ENCODE results near the gene PER3. TPM values are rescaled to one million over a fixed set of nuclear protein-coding genes. Genes with fewer than 3 reads are reported as not detected.

Gene PER3
- total and polyA plus RNA-seq, 2 of the 4 experiments (the other 2 are of a cell fraction): 3.4 to 4.2 TPM

DNA sequence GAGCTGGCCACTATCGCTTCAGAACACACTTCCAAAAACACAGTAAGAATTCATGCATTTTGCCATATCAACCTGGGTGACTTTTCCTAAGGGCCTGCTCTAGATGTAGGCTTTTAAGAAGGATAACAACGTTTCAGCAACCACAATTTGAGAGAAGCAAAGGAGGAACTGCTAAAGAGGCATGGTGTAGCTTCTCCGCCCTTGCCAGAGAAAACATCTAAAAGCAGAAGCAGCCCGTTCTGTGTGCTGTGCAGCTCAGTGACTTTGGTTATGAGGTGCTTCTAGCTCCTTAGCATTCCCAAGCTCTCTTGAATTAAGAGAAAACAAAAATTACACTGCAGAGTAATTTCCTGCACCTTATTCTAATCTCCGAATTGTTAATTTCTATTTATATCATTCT is 2.7 kb downstream of the PER3 start:
- WGBS, 2 experiments (ENCODE audit: extremely low coverage in 2 of 2, insufficient read length in 1 of 2): 100% methylated on average over 1 of the region's 5 CpGs; no CpG with 5 or more reads in 1 of the 2 experiments
- Histone ChIP-seq H3K9me1 (ENCODE audit: insufficient read depth, low read length) (no peaks in the 10 kb centered on the region), H3K9me3 (ENCODE audit: control insufficient read depth, insufficient read depth, low read length) (peaks cover 6% of the 10 kb centered on the region), H3K36me3 (ENCODE audit: control insufficient read depth, insufficient read depth, low read length) (peaks cover 25% of the 10 kb centered on the region), H4K20me1 (ENCODE audit: insufficient read depth, low read length) (no peaks in the 10 kb centered on the region), H3K14ac (replicated peaks; ENCODE audit: low read depth, low read length) (no peak overlapping the region), H2BK20ac (ENCODE audit: low read depth, low read length) (no peak overlapping the region), H2AFZ (replicated peaks; ENCODE audit: low read length, poor library complexity) (no peak overlapping the region), H3K4me1 (ENCODE audit: control insufficient read depth, insufficient read depth, low read length) (0 out of 2 replicates have a peak, but pooled peaks cover 4% of the 10 kb centered on the region), H4K5ac (ENCODE audit: low read depth, low read length) (no peak overlapping the region), H3K18ac (ENCODE audit: low read depth, low read length) (no peak overlapping the region), H3K23ac (ENCODE audit: low read depth, low read length) (no peak overlapping the region), H3K79me1 (ENCODE audit: low read depth in 1 of 2, low read length in 2 of 2) (peaks cover 6 to 12% of the 10 kb centered on the region in 2 experiments; a peak in 3 of 4 replicates), H3K9ac (ENCODE audit: low read depth, low read length) (no peak overlapping the region), H4K91ac (ENCODE audit: insufficient read depth, low read depth, low read length) (no peak overlapping the region), H3K27ac (ENCODE audit: insufficient read depth, low read length) (no peak overlapping the region), H2BK120ac (ENCODE audit: low read depth, low read length) (no peak overlapping the region), H3K56ac (ENCODE audit: extremely low read depth, insufficient read depth, low read length) (no peak overlapping the region), H3K4me3 (ENCODE audit: insufficient read depth, low read depth, low read length) (no peak overlapping the region), H2AK5ac (ENCODE audit: low read depth, low read length) (no peak overlapping the region), H4K8ac (ENCODE audit: low read depth in 2 of 2, low read length in 2 of 2) (no peak overlapping the region), H2BK5ac (ENCODE audit: low read depth, low read length, poor library complexity, severe bottlenecking) (no peak overlapping the region), H3K4ac (ENCODE audit: low read depth, low read length) (no peak overlapping the region), H3K27me3 (ENCODE audit: control insufficient read depth, insufficient read depth, low read length) (no peaks in the 10 kb centered on the region), H3K4me2 (ENCODE audit: low read depth, low read length) (no peak overlapping the region), H2BK15ac (ENCODE audit: low read depth, low read length) (no peak overlapping the region), H2AK9ac (replicated peaks; ENCODE audit: low read depth, low read length, poor library complexity) (no peak overlapping the region)
- BruUV-seq (replicated peaks): no TSS peak
- ChIA-PET POLR2A (ENCODE audit: unreplicated experiment) (no interaction called here), CTCF (interaction anchor here (0.6 kb wide), 1 partner anchor 176 kb away, joined by 3 read pairs; no protein-coding TSS in a partner anchor)
- in situ Hi-C loops (cut with MboI; ENCODE audit: low sequenced_read_pairs) (no loop called here), intact Hi-C loops (cut with micrococcal nuclease) (no loop called here), dilution Hi-C loops (cut with HindIII; ENCODE audit: low sequenced_read_pairs, unreplicated experiment) (no loop called here)
- ATAC-seq (ENCODE audit: low read depth): no peak
- TF ChIP-seq MXI1 (IDR thresholded peaks at IDR 0.05; ENCODE audit: borderline replicate concordance, low read depth, low read length) (no peak), POLR2A (IDR thresholded peaks at IDR 0.05; ENCODE audit: low read depth, low read length) (no peak), RCOR1 (IDR thresholded peaks at IDR 0.05; ENCODE audit: insufficient replicate concordance, low read length) (no peak), CEBPB (IDR thresholded peaks at IDR 0.05; ENCODE audit: low read depth, low read length) (no peak), RAD21 (IDR thresholded peaks at IDR 0.05; ENCODE audit: low read length) (no peak), SMC3 (IDR thresholded peaks at IDR 0.05; ENCODE audit: low read depth, low read length) (no peak), BHLHE40 (IDR thresholded peaks at IDR 0.05; ENCODE audit: low read depth, low read length) (no peak), CHD1 (IDR thresholded peaks at IDR 0.05; ENCODE audit: low read depth, low read length) (no peak), MAZ (IDR thresholded peaks at IDR 0.05; ENCODE audit: borderline replicate concordance, low read depth, low read length) (no peak)
- TF ChIP-seq, protein P1, sequence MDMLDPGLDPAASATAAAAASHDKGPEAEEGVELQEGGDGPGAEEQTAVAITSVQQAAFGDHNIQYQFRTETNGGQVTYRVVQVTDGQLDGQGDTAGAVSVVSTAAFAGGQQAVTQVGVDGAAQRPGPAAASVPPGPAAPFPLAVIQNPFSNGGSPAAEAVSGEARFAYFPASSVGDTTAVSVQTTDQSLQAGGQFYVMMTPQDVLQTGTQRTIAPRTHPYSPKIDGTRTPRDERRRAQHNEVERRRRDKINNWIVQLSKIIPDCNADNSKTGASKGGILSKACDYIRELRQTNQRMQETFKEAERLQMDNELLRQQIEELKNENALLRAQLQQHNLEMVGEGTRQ (IDR thresholded peaks at IDR 0.05; ENCODE audit: low read depth, low read length): no peak
- TF ChIP-seq, protein P2, sequence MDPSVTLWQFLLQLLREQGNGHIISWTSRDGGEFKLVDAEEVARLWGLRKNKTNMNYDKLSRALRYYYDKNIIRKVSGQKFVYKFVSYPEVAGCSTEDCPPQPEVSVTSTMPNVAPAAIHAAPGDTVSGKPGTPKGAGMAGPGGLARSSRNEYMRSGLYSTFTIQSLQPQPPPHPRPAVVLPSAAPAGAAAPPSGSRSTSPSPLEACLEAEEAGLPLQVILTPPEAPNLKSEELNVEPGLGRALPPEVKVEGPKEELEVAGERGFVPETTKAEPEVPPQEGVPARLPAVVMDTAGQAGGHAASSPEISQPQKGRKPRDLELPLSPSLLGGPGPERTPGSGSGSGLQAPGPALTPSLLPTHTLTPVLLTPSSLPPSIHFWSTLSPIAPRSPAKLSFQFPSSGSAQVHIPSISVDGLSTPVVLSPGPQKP (IDR thresholded peaks at IDR 0.05; ENCODE audit: borderline replicate concordance, low read depth, low read length): no peak
- no peak for DNase-seq
